HEK293 (cell line): ENCODE data around the gene NANOS3.

ENCODE experiments used
- CTCF ChIA-PET: fragments of 350-600 bp; formaldehyde crosslinking; extraction: SDS; loops from one replicate; lab custom pipeline; 2021; ENCODE audit warnings: antibody characterized with exemption; lab: Yijun Ruan, JAX
- POLR2A ChIA-PET: fragments of 300-600 bp; formaldehyde crosslinking; extraction: SDS; loops from one replicate; lab custom pipeline; 2020; ENCODE audit warnings: antibody characterized with exemption, inconsistent platforms; lab: Yijun Ruan, JAX
- H3K27ac ChIP-seq: fragments of 200-500 bp; sonication (Bioruptor generic); 2 replicates; pipeline ENCODE4 v1.5.1; 2014; ENCODE audit warnings: low read depth, low read length, control low read depth, inconsistent platforms; ENCODE audit errors: extremely low read depth
- H3K36me3 ChIP-seq, 2 experiments: fragments of 200-500 bp in 1 of 2; sonication (Bioruptor generic) in 1 of 2; 1 replicate in 1 of 2; 2 replicates in 1 of 2; pipeline ENCODE4 v1.5.1; 2014 to 2017; ENCODE audit warnings: inconsistent platforms in 2 of 2, low read length in 2 of 2; ENCODE audit not compliant: control insufficient read depth in 2 of 2, insufficient read depth in 1 of 2
- H3K4me1 ChIP-seq: fragments of 200-500 bp; sonication (Bioruptor generic); 2 replicates; pipeline ENCODE4 v1.5.1; 2014; ENCODE audit warnings: mild to moderate bottlenecking, low read length, inconsistent platforms; ENCODE audit not compliant: control insufficient read depth, insufficient read depth
- H3K4me3 ChIP-seq: 2 replicates; pipeline ENCODE4 v1.5.1; 2011; ENCODE audit warnings: low read depth, mild to moderate bottlenecking, control low read depth, low read length, moderate library complexity
- H3K9me3 ChIP-seq: fragments of 200-500 bp; sonication (Bioruptor generic); 2 replicates; pipeline ENCODE4 v1.5.1; 2014; ENCODE audit warnings: low read depth, low read length, inconsistent platforms; ENCODE audit not compliant: control insufficient read depth, insufficient read depth
- EGR2 ChIP-seq: fragments of 450-650 bp; formaldehyde crosslinking; IDR thresholded peaks from 2 replicates; pipeline ENCODE4 v1.5.1; 2016; ENCODE audit warnings: low read depth, missing biosample characterization, missing genetic modification characterization
- IKZF3 ChIP-seq: fragments of 450-650 bp; IDR thresholded peaks from 2 replicates; pipeline ENCODE4 v1.5.0; 2018; ENCODE audit warnings: missing biosample characterization, mild to moderate bottlenecking, missing genetic modification characterization, moderate library complexity
- OSR2 ChIP-seq: fragments of 450-650 bp; formaldehyde crosslinking; IDR thresholded peaks from 2 replicates; pipeline ENCODE4 v1.5.1; 2016; ENCODE audit warnings: missing biosample characterization, missing genetic modification characterization
- SP2 ChIP-seq: fragments of 450-650 bp; formaldehyde crosslinking; IDR thresholded peaks from 2 replicates; pipeline ENCODE4 v1.5.1; 2016; ENCODE audit warnings: missing biosample characterization, missing genetic modification characterization
- ZBTB49 ChIP-seq: fragments of 450-650 bp; formaldehyde crosslinking; IDR thresholded peaks from 2 replicates; pipeline ENCODE4 v1.5.1; 2016; ENCODE audit warnings: missing biosample characterization, missing genetic modification characterization, low read depth
- ZFHX2 ChIP-seq: fragments of 450-650 bp; formaldehyde crosslinking; conservative IDR thresholded peaks from 2 replicates; pipeline ENCODE4 v1.5.1; 2016; ENCODE audit warnings: missing biosample characterization, missing genetic modification characterization
- ZFP3 ChIP-seq: fragments of 450-650 bp; formaldehyde crosslinking; IDR thresholded peaks from 2 replicates; pipeline ENCODE4 v1.5.1; 2016; ENCODE audit warnings: low read depth, missing biosample characterization, missing genetic modification characterization
- ZFP41 ChIP-seq: fragments of 450-650 bp; formaldehyde crosslinking; IDR thresholded peaks from 2 replicates; pipeline ENCODE4 v1.5.1; 2016; ENCODE audit warnings: missing biosample characterization, missing genetic modification characterization, borderline replicate concordance
- ZNF280D ChIP-seq: fragments of 450-650 bp; formaldehyde crosslinking; IDR thresholded peaks from 2 replicates; pipeline ENCODE4 v1.5.1; 2016; ENCODE audit warnings: missing biosample characterization, missing genetic modification characterization
- ZNF335 ChIP-seq: fragments of 450-650 bp; formaldehyde crosslinking; conservative IDR thresholded peaks from 2 replicates; pipeline ENCODE4 v1.5.1; 2016; ENCODE audit warnings: missing biosample characterization, missing genetic modification characterization
- ZNF354C ChIP-seq: fragments of 450-650 bp; formaldehyde crosslinking; IDR thresholded peaks from 2 replicates; pipeline ENCODE4 v1.5.1; 2016; ENCODE audit warnings: missing biosample characterization, missing genetic modification characterization, low read depth, borderline replicate concordance
- ZNF391 ChIP-seq: fragments of 450-650 bp; formaldehyde crosslinking; IDR thresholded peaks from 2 replicates; pipeline ENCODE4 v1.5.1; 2016; ENCODE audit warnings: low read depth, missing biosample characterization, missing genetic modification characterization, borderline replicate concordance
- ZNF394 ChIP-seq: fragments of 450-650 bp; formaldehyde crosslinking; IDR thresholded peaks from 2 replicates; pipeline ENCODE4 v1.5.1; 2016; ENCODE audit warnings: missing biosample characterization, missing genetic modification characterization, mild to moderate bottlenecking, moderate library complexity, borderline replicate concordance
- ZNF449 ChIP-seq: fragments of 450-650 bp; formaldehyde crosslinking; IDR thresholded peaks from 2 replicates; pipeline ENCODE4 v1.5.1; 2017; ENCODE audit warnings: missing biosample characterization, mild to moderate bottlenecking, missing genetic modification characterization, moderate library complexity
- ZNF549 ChIP-seq: fragments of 450-650 bp; IDR thresholded peaks from 2 replicates; pipeline ENCODE4 v1.5.1; 2018; ENCODE audit warnings: missing biosample characterization, missing genetic modification characterization, mild to moderate bottlenecking, inconsistent platforms, moderate library complexity
- ZNF624 ChIP-seq: fragments of 450-650 bp; formaldehyde crosslinking; IDR thresholded peaks from 2 replicates; pipeline ENCODE4 v1.5.1; 2017; ENCODE audit warnings: missing biosample characterization, missing genetic modification characterization
- ZNF830 ChIP-seq: fragments of 450-650 bp; IDR thresholded peaks from 2 replicates; pipeline ENCODE4 v1.5.0; 2018; ENCODE audit warnings: missing biosample characterization, missing genetic modification characterization, low read depth, mild to moderate bottlenecking, moderate library complexity
- ZSCAN5A ChIP-seq: fragments of 450-650 bp; formaldehyde crosslinking; IDR thresholded peaks from 2 replicates; pipeline ENCODE4 v1.5.1; 2016; ENCODE audit warnings: missing biosample characterization, missing genetic modification characterization

The NANOS3 gene

GRCh38 chr19:13847407-13848339 is 29.3 kb upstream of the NANOS3 start (continued):
- TF ChIP-seq ZNF280D (tag by site-specific recombination) (0 out of 2 replicates have a peak, but pooled peaks have one; percentile 38), ZBTB49 (no peak), ZNF354C (tag by site-specific recombination) (no peak), OSR2 (peak; percentile 43; the same call in 1 of the 2 replicates)

GRCh38 chr19:13848340-13848677 is 28.6 kb upstream of the NANOS3 start:
- Histone ChIP-seq H3K27ac (peak overlapping the region; percentile 98; the same call in 1 of the 2 replicates), H3K4me1 (peaks cover 29% of the 10 kb centered on the region), H3K9me3 (no peaks in the 10 kb centered on the region), H3K4me3 (no peak overlapping the region), H3K36me3 (no peaks in the 10 kb centered on the region)
- CTCF ChIA-PET: interaction anchor here (0.7 kb wide), 1 partner anchor 233 kb away, joined by 3 read pairs; no protein-coding TSS in a partner anchor
- POLR2A ChIA-PET: interaction anchor here (1.7 to 2.4 kb wide), 2 partner anchors 14 to 69 kb away, joined by 4 to 14 read pairs; no protein-coding TSS in a partner anchor
- TF ChIP-seq ZFP41 (tag by site-specific recombination) (no peak), ZSCAN5A (tag by site-specific recombination) (no peak), ZNF624 (tag by site-specific recombination) (no peak), ZNF391 (tag by site-specific recombination) (no peak)

GRCh38 chr19:13848798-13849676 is 27.9 kb upstream of the NANOS3 start:
- H3K9me3 ChIP-seq: no peaks in the 10 kb centered on the region
- no peaks in the 10 kb centered on the region for H3K36me3 ChIP-seq
- peaks cover 22% of the 10 kb centered on the region for H3K4me1 ChIP-seq
- no peak overlapping the region for H3K4me3 ChIP-seq
- ChIA-PET POLR2A (interaction anchor here (0.6 to 1.6 kb wide), 3 partner anchors 54 to 569 kb away, joined by 3 to 4 read pairs (median 4); partner anchors contain the start of genes C19orf53 and ZSWIM4), CTCF (interaction anchor here (1.1 to 1.3 kb wide), 2 partner anchors 12 to 13 kb away, joined by 3 read pairs; no protein-coding TSS in a partner anchor)
- H3K27ac ChIP-seq: no peak overlapping the region
- TF ChIP-seq SP2 (peak; percentile 29; the same call in 1 of the 2 replicates), IKZF3 (tag by site-specific recombination) (0 out of 2 replicates have a peak, but pooled peaks have one; percentile 55), ZFP3 (tag by site-specific recombination) (peak; percentile 74), ZNF830 (no peak), ZNF394 (tag by site-specific recombination) (no peak), ZNF549 (tag by site-specific recombination) (no peak), ZFHX2 (tag by site-specific recombination) (peak; percentile 52), ZNF449 (tag by site-specific recombination) (no peak), EGR2 (tag by site-specific recombination) (0 out of 2 replicates have a peak, but pooled peaks have one; percentile 28), ZNF335 (peak; percentile 66)
